Mucosa of descending colon (tissue), 3 donors: ENCODE data around the gene IL32. TPM values are rescaled to one million over a fixed set of nuclear protein-coding genes. Genes with fewer than 3 reads are reported as not detected.

ENCODE experiments used
- ATAC-seq: fragments of 200-7000 bp; cut with Tn5 transposase; one replicate; pipeline ENCODE4 v1.9.1; 2020; ENCODE audit warnings: mild to moderate bottlenecking, moderate library complexity
- DNase-seq, 3 donors: peaks; one replicate each; pipeline ENCODE4 v3.0.0-alpha.2; 2020
- H3K36me3 ChIP-seq: fragments of 200-600 bp; one replicate; pipeline ENCODE4 v1.8.0; 2021; ENCODE audit warnings: low read depth, mild to moderate bottlenecking
- H3K4me1 ChIP-seq: fragments of 200-600 bp; one replicate; pipeline ENCODE4 v1.8.0; 2021; ENCODE audit warnings: low read depth, mild to moderate bottlenecking
- H3K4me3 ChIP-seq: fragments of 200-600 bp; one replicate; pipeline ENCODE4 v1.8.0; 2021; ENCODE audit warnings: mild to moderate bottlenecking
- H3K9me3 ChIP-seq: fragments of 200-600 bp; one replicate; pipeline ENCODE4 v1.8.0; 2021; ENCODE audit warnings: mild to moderate bottlenecking
- CTCF ChIP-seq: fragments of 200-600 bp; IDR thresholded peaks from one replicate; pipeline ENCODE4 v1.8.0; 2022; ENCODE audit warnings: antibody characterized with exemption, mild to moderate bottlenecking
- intact Hi-C, 2 donors: fragments of 100-400 bp; cut with DNase I in 1 of 2; cut with micrococcal nuclease in 1 of 2; formaldehyde crosslinking; loops; one replicate each; pipeline versions ENCODE4 v1.11.0 to v1.11.1; 2022; cut with DNase I, micrococcal nuclease
- total RNA-seq, 3 donors: library from RNA; stranded (reverse); fragmentation: NEBNext Ultra II Directional in 2 of 3; extraction: Animal tissue kit (Norgen Biotek cat#: 25700) in 2 of 3; gene quantifications; one replicate each; pipeline versions ENCODE4 v1.2.1 to v1.2.4, GENCODE V29; 2021 to 2023
- donor health status: DM: no; HTN: no; CAD: no; lungs with moderate emphysema.
- donor health status: DM: no; HTN: no; CAD: no.
- donor health status: DM: no; HTN: yes; CAD: no.

The IL32 gene
- total RNA-seq, 3 donors from 2014 or later: 394 to 627 (median 413) TPM

DNA sequence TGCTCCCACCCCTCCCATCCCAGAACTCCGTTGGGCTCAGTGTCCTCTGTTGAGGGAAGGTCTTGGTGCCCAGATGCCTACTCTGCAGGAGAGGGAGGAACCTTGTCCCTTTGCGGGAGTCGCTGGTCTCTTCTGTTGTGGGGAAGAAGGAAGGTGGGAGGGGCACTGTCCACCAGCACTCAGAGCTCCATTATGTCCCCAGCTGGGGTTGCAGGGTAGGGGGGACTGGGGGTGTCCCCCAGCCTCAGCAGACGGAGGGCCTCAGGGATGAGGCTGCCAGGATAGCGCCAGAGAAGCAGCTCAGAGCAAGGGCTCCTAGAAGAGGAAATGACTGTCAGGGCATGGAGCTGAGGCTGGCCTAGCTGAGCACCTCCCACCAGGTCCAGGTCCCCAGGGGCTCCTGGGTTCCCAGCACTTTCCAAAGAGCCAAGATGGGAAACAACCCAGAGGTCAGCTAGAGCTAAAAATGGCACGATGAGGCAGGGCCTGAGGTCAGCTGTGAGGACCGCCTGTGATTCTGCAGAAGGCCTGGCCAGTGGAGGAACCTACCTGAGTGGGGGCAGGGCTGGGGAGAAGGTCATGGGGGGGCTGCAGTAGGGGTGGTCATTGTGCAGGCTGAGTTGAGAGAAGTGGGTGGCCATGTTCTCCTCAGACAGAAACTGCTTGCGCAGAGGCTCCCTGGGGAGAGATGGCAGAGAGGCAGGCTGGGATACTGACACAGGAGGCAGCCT, 42.6 kb upstream of the IL32 start:
- Histone ChIP-seq H3K36me3 (no peaks in the 10 kb centered on the region), H3K4me1 (peaks cover 52% of the 10 kb centered on the region), H3K9me3 (no peaks in the 10 kb centered on the region), H3K4me3 (no peak overlapping the region)
- no peak for TF ChIP-seq CTCF
- DNase-seq (peak in 2 of 3 donors; percentile 21 to 69), ATAC-seq (no peak)
- intact Hi-C loops: no loop called here

DNA sequence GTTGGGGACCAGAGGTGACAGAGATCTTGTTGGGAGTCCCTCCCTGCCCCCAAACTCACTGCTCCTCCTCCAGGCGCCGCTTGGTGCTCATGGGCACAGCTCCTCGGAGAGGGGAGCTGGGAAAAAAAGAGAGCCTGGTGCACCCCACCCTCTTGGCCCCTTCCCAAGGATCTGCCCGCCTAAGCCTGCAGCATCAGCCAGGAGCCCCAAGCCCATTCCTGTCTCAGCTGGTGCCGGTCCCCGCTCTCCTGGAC, 42.1 kb upstream of the IL32 start:
- no peaks in the 10 kb centered on the region for H3K36me3 ChIP-seq
- ATAC-seq: no peak
- peak overlapping the region; percentile 6 for H3K4me3 ChIP-seq
- peak in 1 of 3 donors; percentile 58 for DNase-seq
- H3K9me3 ChIP-seq: no peaks in the 10 kb centered on the region
- no peak for TF ChIP-seq CTCF
- peaks cover 55% of the 10 kb centered on the region for H3K4me1 ChIP-seq
- intact Hi-C loops: no loop called here

GRCh38 chr16:3023669-3024478, 41.6 kb upstream of the IL32 start, which contains the start of the genes HCFC1R1 and THOC6:
Gene HCFC1R1, minus strand, starts transcription at chr16:3023942. Its CDS starts 1 bp downstream, at chr16:3023941.
Gene THOC6, plus strand, starts transcription at chr16:3024035. Its CDS starts 292 bp downstream, at chr16:3024327.
- DNase-seq (peak; percentile 97 to 99 (median 99)), ATAC-seq (peak; percentile 75)
- no peak for TF ChIP-seq CTCF
- intact Hi-C loops: no loop called here
- H3K9me3 ChIP-seq: no peaks in the 10 kb centered on the region
- H3K4me1 ChIP-seq: peaks cover 57% of the 10 kb centered on the region
- peak within 1 kb of the TSS; percentile 6 for H3K4me3 ChIP-seq
- H3K36me3 ChIP-seq: no peaks in the 10 kb centered on the region

DNA sequence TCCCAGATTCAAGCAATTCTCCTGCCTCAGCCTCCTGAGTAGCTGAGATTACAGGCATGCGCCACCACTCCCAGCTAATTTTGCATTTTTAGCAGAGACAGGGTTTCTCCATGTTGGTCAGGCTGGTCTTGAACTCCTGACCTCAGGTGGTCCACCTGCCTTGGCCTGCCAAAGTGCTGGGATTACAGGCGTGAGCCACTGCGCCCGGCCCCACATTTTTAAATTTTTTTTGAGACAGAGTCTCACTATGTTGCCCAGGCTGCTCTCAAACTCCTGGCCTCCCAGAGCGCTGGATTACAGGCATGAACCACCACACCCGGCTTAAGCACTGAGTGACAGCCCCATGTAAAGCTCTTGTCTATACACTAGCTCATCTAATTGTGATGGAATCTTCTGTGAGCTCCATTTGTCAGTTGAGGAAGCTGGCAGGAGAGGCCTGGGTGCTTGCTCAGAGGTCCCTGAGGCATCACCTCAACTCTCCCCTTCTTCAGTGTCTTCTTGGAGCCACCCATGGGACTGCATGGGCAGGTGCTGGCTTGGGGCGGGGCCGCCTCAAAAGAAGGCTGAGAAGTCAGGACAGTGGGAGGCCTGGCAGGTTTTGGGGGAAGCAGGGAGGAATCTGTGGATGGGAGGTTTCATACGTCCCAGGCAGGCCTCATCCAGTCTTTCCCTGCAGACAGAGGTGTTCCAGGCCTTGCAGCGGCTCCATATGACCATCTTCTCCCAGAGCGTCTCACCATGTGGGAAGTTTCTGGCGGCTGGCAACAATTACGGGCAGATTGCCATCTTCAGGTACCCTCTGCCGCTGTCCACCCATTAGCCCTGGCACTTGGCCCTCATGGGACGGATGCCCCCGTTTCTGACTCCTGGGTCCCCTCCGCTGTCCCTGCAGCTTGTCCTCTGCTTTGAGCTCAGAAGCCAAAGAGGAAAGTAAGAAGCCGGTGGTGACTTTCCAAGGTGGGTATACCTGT, 40.1 kb upstream of the IL32 start:
- Histone ChIP-seq H3K9me3 (no peaks in the 10 kb centered on the region), H3K36me3 (no peaks in the 10 kb centered on the region), H3K4me1 (peaks cover 51% of the 10 kb centered on the region), H3K4me3 (no peak overlapping the region)
- TF ChIP-seq CTCF: no peak
- intact Hi-C loops: no loop called here
- no peak for ATAC-seq
- peak; percentile 28 to 51 (median 48) for DNase-seq

GRCh38 chr16:3026003-3026378, 39.4 kb upstream of the IL32 start:
- no peak overlapping the region for H3K4me3 ChIP-seq
- DNase-seq (peak; percentile 5 to 42 (median 27)), ATAC-seq (no peak)
- peaks cover 49% of the 10 kb centered on the region for H3K4me1 ChIP-seq
- intact Hi-C loops: no loop called here
- TF ChIP-seq CTCF: no peak
- H3K36me3 ChIP-seq: no peaks in the 10 kb centered on the region
- no peaks in the 10 kb centered on the region for H3K9me3 ChIP-seq
